Measurements from ENCODE around the gene CNDP2.

Gene CNDP2

DNA sequence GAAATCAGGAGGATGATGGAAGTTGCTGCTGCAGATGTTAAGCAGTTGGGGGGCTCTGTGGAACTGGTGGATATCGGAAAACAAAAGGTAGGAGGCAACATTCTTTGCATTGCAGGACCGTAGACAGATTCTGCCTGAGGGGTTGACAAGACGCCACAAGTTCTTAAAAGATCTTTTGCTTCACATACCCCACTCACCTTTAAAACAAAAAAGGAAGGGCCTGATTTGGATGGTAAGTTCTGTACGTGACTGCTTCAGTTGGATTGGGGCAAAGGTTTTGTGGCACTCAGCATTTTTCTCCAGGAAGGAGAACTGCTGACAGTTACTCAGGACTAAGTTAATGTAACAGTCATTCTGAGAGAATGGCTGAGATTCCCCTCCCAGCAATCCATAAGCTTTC is 5.2 kb downstream of the CNDP2 start:
- no peak for DNase-seq

DNA sequence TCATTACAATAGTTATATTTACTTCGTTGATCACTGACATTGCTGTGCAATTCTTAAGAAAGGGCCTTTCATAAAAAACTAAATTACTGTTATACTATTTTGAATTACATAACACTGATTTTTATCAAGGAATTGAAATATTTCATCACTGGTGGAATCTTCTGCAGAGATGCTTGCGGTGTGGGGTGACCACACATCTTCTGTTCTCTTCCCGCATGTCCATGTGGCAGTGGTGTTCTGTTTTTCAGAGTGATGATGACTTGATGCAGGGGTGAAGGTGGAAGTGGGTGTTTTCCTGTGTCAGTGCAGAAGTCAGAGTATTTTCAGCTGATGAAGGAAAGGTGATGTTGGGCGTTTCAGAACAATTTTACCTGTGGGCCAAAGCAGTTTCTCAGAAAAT is 7.0 kb downstream of the CNDP2 start:
- DNase-seq: no peak

DNA sequence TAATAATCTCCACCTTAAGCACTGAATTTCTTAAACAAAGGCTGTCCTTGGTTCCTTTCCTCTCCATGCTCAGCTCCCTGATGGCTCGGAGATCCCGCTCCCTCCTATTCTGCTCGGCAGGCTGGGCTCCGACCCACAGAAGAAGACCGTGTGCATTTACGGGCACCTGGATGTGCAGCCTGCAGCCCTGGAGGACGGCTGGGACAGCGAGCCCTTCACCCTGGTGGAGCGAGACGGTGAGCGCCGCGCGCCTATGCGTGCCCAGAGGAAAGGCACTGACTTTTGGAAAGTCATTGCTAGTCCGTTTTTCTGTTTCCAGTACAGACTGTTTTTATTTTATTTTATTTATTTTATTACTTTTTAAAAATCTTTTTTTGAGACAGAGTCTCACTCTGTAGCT is 9.6 kb downstream of the CNDP2 start:
- DNase-seq: no peak

GRCh38 chr18:74506448-74507084 is 10.4 kb downstream of the CNDP2 start:
- no peak for DNase-seq

- no peak for DNase-seq
Observed at GRCh38 chr18:74507097-74507881, 11.1 kb downstream of the CNDP2 start.

DNA sequence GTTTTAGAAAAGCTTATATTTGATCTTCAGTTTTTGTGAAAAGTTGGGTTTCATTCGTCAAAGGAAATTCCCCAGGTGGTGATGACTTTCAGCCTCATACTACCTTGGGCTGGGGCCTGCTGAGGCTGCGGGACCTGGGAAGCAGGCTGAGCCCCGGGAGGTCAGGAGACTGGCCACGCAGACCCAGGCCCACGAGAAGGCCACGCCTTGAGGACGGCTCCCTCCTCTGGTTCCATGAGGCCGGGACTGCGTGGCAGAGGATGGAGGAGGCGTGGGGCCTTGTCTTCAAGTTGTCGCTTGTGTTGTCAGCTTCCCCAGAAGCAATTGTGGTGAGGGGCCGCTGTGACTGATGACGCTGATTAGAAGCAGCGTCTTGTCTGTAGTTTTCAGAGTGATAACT is 11.8 kb downstream of the CNDP2 start:
- no peak for DNase-seq

DNA sequence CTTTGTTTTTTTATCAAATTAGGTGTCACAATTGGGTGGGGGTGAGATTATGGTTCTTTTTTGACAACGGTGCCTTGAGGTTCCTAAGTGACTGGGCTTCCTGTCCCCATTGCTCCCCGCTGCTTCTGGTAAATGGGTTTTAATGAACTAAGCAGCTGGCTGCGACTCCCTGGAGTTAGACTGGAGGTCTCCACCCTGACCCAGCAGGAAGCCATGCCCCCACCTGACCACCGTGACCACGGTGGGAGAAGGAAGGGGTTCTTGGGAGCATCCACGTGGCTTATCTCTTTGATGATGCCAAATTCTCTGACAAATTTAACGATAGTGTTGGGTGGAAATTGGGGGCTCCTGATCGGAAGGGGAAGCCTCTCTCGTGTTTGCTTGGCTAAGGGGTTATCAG is 12.2 kb downstream of the CNDP2 start:
- DNase-seq: no peak

- DNase-seq: no peak
Observed at GRCh38 chr18:74508821-74509225, 12.7 kb downstream of the CNDP2 start.

DNA sequence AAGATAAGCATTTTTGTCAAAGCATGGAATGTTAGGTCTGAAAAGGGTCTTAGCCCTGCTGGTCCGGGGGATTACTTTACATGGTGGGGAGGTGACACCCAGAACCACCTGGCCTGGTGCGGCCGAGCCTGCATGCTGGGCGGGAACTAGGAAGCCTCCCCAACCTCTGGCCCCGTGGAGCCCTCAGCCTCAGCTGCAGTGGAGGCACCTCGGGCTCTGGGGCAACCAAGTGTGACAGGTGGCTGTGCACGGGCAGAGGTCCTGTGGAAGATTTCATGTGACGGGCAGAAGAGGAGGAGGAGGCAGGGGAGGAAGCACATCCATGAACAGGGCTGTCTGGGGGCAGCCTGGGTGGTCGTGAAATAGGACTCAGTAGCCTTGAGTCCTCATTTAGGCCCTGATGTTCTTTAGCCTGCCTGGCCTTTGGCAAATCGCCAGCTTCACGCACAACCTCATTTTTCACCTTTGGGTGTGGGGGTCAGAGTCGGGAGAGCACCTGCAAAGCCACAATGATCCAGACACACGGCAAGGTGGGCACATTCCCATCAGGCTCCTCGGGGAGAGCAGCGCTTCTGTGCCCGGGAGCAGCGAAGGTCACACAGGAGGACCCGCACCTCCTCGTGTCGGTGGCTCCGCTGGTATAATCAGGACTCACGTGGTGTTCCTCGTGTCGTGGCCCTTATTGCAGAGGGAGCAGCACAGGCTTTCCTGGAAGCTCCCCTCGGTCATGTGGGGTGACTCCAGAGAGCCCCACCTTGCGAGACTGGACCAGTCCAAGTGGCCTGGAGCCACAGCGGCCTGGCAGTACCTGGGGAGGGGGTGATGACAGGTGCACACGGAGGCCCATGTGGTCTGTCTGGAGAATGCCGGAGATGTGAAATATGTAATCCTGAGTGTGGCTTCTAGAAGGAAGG is 13.9 kb downstream of the CNDP2 start:
- no peak for DNase-seq

DNA sequence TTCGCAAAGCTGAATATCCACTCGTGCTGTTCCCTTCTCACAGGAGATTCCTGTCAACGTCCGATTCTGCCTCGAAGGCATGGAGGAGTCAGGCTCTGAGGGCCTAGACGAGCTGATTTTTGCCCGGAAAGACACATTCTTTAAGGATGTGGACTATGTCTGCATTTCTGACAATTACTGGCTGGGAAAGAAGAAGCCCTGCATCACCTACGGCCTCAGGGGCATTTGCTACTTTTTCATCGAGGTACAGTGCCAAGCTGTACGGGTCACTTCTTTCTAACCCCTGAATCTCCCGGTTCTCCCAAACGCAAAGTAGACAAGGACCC is 14.6 kb downstream of the CNDP2 start:
- no peak for DNase-seq

DNA sequence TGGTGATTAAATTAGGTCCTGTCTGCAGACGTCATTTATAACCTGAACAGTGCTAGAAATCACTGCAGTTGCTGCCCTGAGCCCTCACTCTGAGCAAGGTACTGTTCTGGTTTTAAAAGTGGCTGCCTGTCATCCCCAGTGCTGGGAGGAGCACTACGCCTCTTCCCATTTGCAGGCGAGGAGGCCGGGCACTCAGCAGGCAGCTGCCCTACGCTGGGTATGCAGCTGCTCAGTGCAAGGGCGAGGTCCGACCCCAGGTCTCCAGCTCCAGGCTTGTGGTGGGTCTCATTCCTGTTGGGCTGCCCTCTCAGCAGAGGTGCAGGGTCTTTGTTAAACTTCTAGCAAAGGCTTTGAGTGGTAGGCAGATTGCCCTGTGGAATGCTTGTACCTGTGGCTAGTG is 15.7 kb downstream of the CNDP2 start:
- DNase-seq: no peak

DNA sequence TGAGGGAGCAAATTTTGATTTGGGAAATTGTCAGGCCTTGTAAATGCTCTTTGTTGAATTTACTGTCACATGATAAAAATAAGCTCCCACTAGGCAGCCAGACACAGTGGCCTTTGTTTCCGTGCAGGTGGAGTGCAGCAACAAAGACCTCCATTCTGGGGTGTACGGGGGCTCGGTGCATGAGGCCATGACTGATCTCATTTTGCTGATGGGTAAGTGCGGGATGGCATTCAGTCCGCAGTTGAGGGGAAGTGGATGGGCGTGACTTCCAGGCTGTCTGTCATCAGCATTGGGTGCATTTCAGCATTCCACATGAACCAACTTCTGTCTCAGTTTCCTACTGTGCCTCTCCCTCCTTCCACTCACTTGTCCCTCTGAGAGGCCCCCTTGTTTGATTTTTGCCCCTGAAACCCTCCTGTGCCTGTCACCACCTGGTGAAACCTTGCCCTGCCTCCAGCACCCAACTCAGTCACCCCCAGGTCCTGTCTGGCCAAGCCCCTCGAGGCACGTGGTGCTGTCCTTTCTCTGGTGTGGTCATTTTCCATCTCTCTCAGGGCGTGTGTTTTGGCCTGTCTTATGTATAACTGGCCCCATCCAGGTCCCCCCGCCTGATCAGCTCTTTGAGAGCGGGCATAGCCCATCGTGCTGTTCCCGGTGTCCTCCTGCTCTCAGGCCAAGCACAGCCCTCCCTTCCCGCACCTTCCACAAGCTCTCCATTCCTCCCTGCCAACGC is 16.3 kb downstream of the CNDP2 start:
- DNase-seq: no peak

DNA sequence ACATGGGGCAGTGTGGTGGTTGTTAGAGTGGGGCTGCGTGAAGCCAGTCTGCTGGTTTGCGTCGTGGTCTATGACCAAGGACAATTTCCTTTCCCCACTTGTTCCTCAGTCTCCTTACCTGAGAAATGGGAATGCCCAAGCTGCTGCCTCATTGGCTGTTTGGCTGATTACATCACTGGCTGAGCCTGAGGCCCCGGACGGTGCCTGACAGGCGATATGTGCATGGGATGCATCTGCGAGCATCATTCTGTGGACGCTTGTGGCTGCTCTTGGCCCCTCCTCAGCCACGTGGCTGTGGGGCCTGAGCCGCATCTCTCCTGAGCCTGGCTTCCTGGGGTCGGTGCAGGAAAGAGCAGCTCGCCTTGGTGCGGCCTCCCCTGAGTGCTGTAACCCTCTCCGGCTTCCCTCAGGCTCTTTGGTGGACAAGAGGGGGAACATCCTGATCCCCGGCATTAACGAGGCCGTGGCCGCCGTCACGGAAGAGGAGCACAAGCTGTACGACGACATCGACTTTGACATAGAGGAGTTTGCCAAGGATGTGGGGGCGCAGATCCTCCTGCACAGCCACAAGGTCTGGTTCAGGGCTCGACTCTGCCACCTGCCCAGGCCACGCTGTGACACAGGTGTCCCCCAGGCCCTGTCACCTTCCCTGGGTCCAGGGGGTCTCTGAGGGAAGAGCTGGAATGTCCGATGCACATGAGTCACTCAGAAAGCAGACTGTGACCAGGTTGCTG is 17.2 kb downstream of the CNDP2 start:
- DNase-seq: no peak

DNA sequence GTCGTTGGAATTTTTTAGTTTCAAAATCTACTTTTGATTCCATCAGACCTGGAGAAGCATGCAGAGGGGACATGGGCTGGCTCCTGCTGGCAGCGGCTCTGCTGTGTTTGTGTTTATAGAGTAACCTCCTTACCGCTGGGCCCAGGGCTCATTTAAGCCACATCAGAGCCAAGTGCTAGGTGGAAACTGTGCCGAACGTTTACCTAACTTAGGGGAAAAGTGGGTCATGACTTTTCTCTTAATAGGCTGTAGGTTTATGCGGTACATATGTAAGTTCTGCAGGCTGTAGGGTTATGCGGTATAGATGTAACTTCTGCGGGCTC is 17.7 kb downstream of the CNDP2 start:
- DNase-seq: no peak

GRCh38 chr18:74514860-74515495 is 18.8 kb downstream of the CNDP2 start:
- DNase-seq: no peak

- DNase-seq: no peak
Observed at GRCh38 chr18:74515620-74516231, 19.6 kb downstream of the CNDP2 start.

DNA sequence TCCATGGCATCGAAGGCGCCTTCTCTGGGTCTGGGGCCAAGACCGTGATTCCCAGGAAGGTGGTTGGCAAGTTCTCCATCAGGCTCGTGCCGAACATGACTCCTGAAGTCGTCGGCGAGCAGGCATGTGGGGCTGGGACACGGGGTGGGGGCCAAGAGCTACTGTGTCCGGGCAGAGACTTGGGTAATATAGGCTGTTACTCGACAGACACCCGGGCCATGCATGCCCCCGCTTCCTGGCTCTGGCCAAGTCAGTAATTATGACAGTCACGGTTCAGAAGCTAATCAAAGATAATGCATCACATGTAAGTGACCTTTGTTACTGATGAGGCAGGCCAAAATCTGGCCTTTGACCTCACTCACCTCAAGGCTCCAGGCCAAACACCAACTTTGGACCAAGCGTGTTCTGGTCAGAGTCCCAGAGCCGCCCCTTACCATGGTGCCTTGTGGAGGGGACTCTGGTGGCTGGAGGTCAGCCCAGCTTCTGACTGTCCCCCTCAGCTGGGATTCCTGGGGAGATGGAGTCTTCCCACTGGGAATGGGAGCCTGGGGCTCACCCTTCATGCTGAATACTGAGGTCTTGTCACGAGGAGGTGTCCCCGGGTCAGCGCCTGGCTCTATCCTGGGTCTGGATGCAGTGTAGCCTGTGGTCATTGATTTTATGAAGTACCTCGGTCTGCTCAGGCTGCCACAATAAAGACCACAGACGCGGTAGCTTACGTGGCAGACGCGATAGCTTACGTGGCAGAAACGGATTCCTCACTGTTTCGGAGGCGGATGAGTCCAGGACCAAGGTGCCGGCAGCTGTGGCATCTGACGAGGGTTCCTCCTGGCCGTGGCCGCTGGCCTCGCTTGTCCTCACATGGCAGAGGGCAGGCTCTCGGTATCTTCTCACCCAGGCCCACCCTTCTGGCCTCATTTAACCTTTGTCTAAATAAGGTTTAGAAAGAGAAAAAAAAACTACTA is 20.4 kb downstream of the CNDP2 start:
- no peak for DNase-seq

DNA sequence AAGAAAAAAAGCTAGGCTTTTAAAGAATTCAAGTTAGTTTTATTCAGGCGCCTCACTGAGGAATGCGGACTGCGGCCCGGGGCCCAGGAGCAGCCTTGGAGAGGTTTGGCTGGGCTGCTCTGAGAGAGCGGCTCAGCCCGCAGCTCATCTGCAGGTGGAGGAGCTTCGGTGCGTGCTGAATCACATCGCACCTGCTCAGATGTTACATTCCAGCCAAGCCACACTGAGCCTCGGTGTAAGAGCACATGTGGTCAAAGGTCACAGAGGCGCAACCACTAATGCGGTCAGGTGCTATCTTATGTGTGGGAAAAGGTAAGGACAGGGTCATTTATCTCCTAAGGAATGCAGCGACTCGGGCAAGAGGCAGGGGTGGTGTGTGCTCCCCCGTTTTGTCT is 21.1 kb downstream of the CNDP2 start:
- DNase-seq: no peak

- no peak for DNase-seq
Observed at GRCh38 chr18:74518456-74519295, 22.5 kb downstream of the CNDP2 start.

Data from NCI-H2029 treated with DMSO at 0.1 percent for 48 hours (cell line).